HG03196 (cell line): ENCODE measurements around the gene LPP.
"Not testable (repeated sequence)": the region's sequence is repeated elsewhere in the genome, so short reads cannot be mapped to it uniquely, and the experiment has no call there.

Experiments used
- ATAC-seq: cut with Tn5 transposase; IDR thresholded peaks from one replicate; pipeline ENCODE4 v1.9.1; 2021; ENCODE audit not compliant: unreplicated experiment

The LPP gene

GRCh38 chr3:188689101-188689574, 535.2 kb downstream of the LPP start:
- ATAC-seq = no peak

GRCh38 chr3:188690064-188690463, 536.1 kb downstream of the LPP start:
- ATAC-seq = no peak

- ATAC-seq = no peak
Observed at GRCh38 chr3:188691004-188691403, 537.0 kb downstream of the LPP start.

- no peak for ATAC-seq
Observed at GRCh38 chr3:188691665-188692064, 537.7 kb downstream of the LPP start.

- no peak for ATAC-seq
Observed at GRCh38 chr3:188692700-188693099, 538.7 kb downstream of the LPP start.

GRCh38 chr3:188693435-188693834, 539.5 kb downstream of the LPP start:
- ATAC-seq = no peak

- no peak for ATAC-seq
Observed at GRCh38 chr3:188695241-188695640, 541.3 kb downstream of the LPP start.

- ATAC-seq = peak; percentile 83
Observed at GRCh38 chr3:188697127-188697526, 543.2 kb downstream of the LPP start.

- no peak for ATAC-seq
Observed at GRCh38 chr3:188698436-188698835, 544.5 kb downstream of the LPP start.

- ATAC-seq = no peak
Observed at GRCh38 chr3:188700501-188700900, 546.5 kb downstream of the LPP start.

GRCh38 chr3:188700918-188701317, 547.0 kb downstream of the LPP start:
- no peak for ATAC-seq

- no peak for ATAC-seq
Observed at GRCh38 chr3:188701485-188701969, 547.6 kb downstream of the LPP start.

- ATAC-seq = not testable (repeated sequence)
Observed at GRCh38 chr3:188702028-188702427, 548.1 kb downstream of the LPP start.

- ATAC-seq = no peak
Observed at GRCh38 chr3:188706176-188706575, 552.2 kb downstream of the LPP start.

- ATAC-seq = no peak
Observed at GRCh38 chr3:188706599-188706998, 552.6 kb downstream of the LPP start.

GRCh38 chr3:188707381-188708288, 553.7 kb downstream of the LPP start:
- no peak for ATAC-seq

- no peak for ATAC-seq
Observed at GRCh38 chr3:188711881-188712247, 557.9 kb downstream of the LPP start.

- ATAC-seq = no peak
Observed at GRCh38 chr3:188712248-188712924, 558.4 kb downstream of the LPP start.

GRCh38 chr3:188712991-188713390, 559.0 kb downstream of the LPP start:
- ATAC-seq = no peak

GRCh38 chr3:188719545-188719944, 565.6 kb downstream of the LPP start:
- ATAC-seq = no peak

GRCh38 chr3:188720215-188720614, 566.3 kb downstream of the LPP start:
- ATAC-seq = no peak

- no peak for ATAC-seq
Observed at GRCh38 chr3:188720636-188721035, 566.7 kb downstream of the LPP start.
